ENCODE results near the gene ADD1.

Gene ADD1

DNA sequence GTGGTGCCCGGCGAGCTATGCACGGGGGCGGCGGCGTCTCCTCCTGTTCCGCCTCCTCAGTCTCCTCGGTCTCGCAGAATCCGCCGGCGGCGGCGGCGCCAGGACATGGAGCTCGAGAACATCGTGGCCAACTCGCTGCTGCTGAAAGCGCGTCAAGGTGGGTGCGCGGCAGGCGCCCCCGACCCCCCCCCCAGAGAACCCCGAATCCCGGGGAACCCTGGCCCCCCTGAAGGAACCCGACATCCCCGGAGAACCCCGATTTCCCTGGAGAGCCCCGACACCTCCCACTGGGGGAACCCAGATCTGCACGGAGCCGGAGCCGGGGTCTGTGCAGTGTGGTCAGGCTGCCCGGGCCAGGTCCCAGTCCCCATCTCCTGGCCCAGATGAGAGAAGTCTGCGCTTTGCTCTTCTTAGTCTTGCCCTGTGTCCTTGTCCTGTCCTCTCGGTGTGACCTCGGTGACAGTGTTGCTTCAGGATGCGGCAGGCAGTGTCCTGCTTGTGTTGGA is 120.4 kb downstream of the ADD1 start:
- DNase-seq (ENCODE audit: low read depth), result no peak

DNA sequence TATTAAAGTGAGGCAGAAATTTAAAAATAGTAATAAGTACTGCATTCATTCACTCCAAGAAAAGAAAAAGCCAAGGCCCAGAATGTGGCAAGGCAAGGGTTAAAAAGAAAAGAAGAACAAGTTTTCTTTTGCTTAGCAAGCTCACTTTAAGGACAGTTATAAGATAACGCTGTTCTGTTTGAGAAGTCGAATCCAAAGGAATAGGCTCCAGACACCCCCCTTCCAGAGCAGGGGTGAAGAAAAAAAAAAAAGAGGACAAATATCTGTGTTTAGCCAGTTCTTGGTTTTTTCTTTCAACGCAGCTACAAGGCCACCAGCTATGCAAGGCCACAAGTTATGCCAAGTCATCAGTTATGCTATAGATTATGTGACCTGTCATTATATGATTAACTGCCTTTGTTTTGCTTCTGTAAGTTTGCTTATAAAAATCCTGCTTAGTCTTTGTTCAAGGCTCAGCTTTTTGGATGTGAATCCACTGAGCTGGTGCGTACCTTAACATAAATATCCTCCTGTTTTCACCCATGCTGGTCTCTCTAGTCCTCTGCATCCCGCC is 121.1 kb downstream of the ADD1 start:
- DNase-seq (ENCODE audit: low read depth), result no peak

DNA sequence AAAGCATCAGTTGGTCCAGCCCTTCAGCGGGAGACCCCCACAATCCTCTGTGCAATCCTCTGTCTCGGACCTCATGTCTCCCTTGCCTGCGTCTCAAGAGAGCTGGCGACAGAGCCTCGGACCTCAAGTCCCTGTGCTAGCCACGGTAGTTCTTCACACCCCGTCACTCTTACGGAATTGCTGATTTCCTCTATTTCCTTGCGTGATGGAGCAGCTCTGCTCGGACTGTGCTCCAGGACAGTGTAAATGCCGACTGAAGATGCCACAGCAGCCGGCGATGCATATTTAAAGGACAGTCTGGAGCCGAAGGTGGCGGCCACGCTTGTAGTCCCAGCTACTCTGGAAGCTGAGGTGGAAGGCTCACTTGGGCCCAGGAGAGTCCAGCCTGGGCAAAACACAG is 121.6 kb downstream of the ADD1 start:
- no peak for DNase-seq (ENCODE audit: low read depth)

DNA sequence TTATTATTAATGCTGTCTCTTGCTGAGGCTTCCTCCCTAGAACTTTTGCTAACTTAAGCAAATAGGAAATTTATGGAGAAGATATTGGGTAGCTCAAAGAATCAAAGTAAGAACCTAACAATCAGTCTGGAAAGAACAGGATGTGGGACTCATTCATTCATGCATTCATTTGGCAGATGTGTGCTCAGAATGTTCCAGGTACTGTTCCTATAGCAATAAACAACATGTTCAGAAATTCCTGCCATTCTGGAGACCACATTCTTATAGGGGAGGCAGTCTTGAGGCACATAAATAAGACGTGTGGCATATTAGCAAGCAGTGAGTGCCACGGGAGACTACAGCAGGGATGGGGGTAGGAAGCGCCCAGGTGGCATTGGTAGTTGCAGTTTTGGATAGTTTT is 124.7 kb downstream of the ADD1 start:
- DNase-seq (ENCODE audit: low read depth), result no peak

DNA sequence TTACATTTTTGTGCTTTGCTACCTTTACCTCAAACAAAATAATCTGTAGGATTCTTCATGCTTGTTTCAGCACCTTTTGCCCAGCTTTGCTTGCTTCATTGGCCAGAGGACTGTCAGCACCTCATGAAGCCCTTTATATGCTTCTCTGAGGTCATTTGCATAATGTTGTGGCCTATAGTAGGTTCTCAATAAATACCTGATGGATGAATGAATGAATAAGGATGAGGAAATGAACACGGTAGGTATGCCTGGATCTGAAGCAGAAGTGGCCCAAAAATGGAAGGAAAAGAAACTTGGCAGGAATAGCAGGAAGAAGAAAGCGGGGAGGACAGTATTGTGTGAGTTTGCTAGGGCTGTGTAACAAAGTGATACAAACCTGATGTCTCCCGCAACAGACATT is 127.6 kb downstream of the ADD1 start:
- no peak for DNase-seq (ENCODE audit: low read depth)

DNA sequence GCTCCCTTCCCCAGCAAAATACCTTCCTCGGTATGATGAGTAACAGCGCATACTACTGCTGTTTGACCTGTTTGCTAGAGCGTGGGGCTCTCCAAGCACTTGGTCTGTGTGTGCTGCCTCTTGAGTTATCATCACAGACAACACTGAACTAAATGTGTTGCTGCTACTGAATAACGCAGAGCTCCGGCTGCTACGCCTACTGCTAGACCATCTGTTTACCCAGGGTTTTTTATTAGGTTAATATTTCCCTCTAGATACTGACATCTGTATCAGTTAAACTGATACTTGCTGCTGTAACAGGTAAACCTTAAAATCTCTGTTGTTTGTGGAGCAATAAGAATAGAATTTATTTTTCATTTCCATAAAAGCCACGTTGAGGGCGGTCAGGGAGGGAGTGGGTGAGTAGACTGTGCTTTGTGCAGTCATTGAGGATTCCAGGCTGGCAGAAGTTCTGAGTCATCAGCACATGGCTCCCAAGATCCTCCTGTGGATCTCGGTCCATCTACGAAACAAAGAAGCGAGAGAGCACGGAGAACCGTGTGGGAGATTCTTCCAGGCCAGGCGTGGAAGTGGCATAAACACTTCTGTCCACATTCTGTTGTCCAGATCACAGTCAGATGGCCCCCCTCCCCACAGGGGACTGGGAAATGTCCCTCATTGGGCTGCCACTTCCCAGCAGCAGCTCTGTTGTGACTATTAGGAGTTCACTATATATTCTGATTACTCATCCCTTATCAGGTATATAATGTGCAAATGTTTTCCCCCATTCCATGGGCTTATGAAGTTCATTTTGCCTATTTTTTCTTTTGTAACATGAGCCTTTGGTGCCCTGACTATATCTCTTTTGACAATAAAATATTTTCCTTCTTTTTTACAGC is 133.8 kb downstream of the ADD1 start:
- DNase-seq (ENCODE audit: low read depth), result no peak
